GM12865 (cell line): Measurements from ENCODE around the gene MECP2.

Experiments used
- DNase-seq: peaks from one replicate; pipeline ENCODE4 v3.0.0; 2010; ENCODE audit warnings: low read depth
- H3K4me3 ChIP-seq: 2 replicates; pipeline ENCODE4 v1.5.1; 2011; ENCODE audit warnings: mild to moderate bottlenecking, low read depth, low read length, control low read depth
- CTCF ChIP-seq: IDR thresholded peaks from 2 replicates; pipeline ENCODE4 v1.5.1; 2011; ENCODE audit warnings: low read length, control low read depth, low read depth, inconsistent platforms; ENCODE audit not compliant: insufficient read depth; ENCODE audit errors: missing control alignments

Gene MECP2

GRCh38 chrX:154068560-154068959 is 29.0 kb downstream of the MECP2 start:
- H3K4me3 ChIP-seq: no peak overlapping the region
- TF ChIP-seq CTCF: no peak
- DNase-seq: no peak

GRCh38 chrX:154064637-154065435 is 32.7 kb downstream of the MECP2 start:
- no peak for TF ChIP-seq CTCF
- no peak overlapping the region for H3K4me3 ChIP-seq
- no peak for DNase-seq

GRCh38 chrX:154063234-154063633 is 34.3 kb downstream of the MECP2 start:
- no peak overlapping the region for H3K4me3 ChIP-seq
- no peak for TF ChIP-seq CTCF
- DNase-seq: no peak

- H3K4me3 ChIP-seq: no peak overlapping the region
- DNase-seq: no peak
- no peak for TF ChIP-seq CTCF
Measured at GRCh38 chrX:154061801-154062200, 35.7 kb downstream of the MECP2 start.

GRCh38 chrX:154059729-154060245 is 37.7 kb downstream of the MECP2 start:
- DNase-seq: no peak
- TF ChIP-seq CTCF: no peak
- no peak overlapping the region for H3K4me3 ChIP-seq

- no peak for TF ChIP-seq CTCF
- DNase-seq: no peak
- H3K4me3 ChIP-seq: no peak overlapping the region
Measured at GRCh38 chrX:154059231-154059630, 38.3 kb downstream of the MECP2 start.
